ENCODE results near the gene CBX7. TPM values are rescaled to one million over a fixed set of nuclear protein-coding genes. Genes with fewer than 3 reads are reported as not detected.

The CBX7 gene
- total and polyA plus RNA-seq, 9 of the 15 experiments (the other 6 are each of a cell fraction or from before 2014, with no cell fraction given), result 0.04 to 5.2 (median 2.8) TPM

DNA sequence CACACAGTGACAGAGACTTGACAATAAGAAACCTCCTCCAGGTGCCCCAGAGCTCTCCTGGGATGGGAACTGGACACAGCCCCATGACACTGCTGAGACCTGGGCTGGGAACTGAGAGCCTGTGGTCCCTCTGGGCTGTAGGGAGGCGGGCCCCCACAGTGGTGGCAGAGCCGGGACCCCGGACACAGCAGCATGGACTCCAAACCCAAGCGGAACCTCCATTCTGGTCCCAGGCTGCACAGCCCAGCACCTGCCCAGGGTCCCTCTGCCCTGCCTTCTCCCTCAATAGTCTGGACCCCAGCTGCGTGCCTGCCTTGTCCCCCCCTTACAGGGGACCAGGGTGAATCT, 63.8 kb downstream of the CBX7 start:
- H3K4me1 ChIP-seq (replicated peaks in 1 of 2; ENCODE audit: control insufficient read depth in 2 of 2, insufficient read depth in 2 of 2, low read length in 2 of 2), result peaks cover 2 to 25% of the 10 kb centered on the region in 2 experiments; a peak in 4 of 5 replicates
- ChIA-PET CTCF (ENCODE audit: low intra/inter-chr PET ratio) (no interaction called here), POLR2A (interaction anchor here (0.6 kb wide), 2 partner anchors 10 to 127 kb away, joined by 3 read pairs; no protein-coding TSS in a partner anchor)
- 74% methylated on average over 5 of the region's 5 CpGs for WGBS (ENCODE audit: insufficient coverage, low coverage, missing lambda C conversion rate)
- no peaks in the 10 kb centered on the region for H3K9me3 ChIP-seq (replicated peaks; ENCODE audit: control insufficient read depth, insufficient read depth, low read depth, low read length)
- intact Hi-C loops (cut with micrococcal nuclease) (no loop called here), in situ Hi-C loops (cut with MboI) (no loop called here)
- no peaks in the 10 kb centered on the region for H4K20me1 ChIP-seq (replicated peaks; ENCODE audit: control insufficient read depth, insufficient read depth, low read length)
- DNase-seq (ENCODE audit: extremely low read depth in 1 of 4, low spot score in 3 of 4) (no peak), FAIRE-seq (no peak), ATAC-seq (no peak)
- peak overlapping the region in 1 of 2 experiments; percentile 35; a peak in 1 of 4 replicates for H3K9ac ChIP-seq (ENCODE audit: insufficient read depth in 1 of 2, low read depth in 2 of 2, low read length in 2 of 2)
- no TSS peak for BruUV-seq (replicated peaks)
- no peaks in the 10 kb centered on the region for H3K36me3 ChIP-seq (ENCODE audit: control insufficient read depth, insufficient read depth, low read length)
- H3K4me3 ChIP-seq, result no peak overlapping the region
- no peak overlapping the region for H3K4me2 ChIP-seq (ENCODE audit: insufficient read depth, low read length)
- no peak overlapping the region for H3K27ac ChIP-seq (ENCODE audit: extremely low read depth, low read depth, low read length)
- H3K9me1 ChIP-seq (ENCODE audit: control insufficient read depth, insufficient read depth, low read length), result no peaks in the 10 kb centered on the region
- H3K27me3 ChIP-seq (ENCODE audit: control insufficient read depth in 2 of 2, insufficient read depth in 2 of 2, low read length in 2 of 2), result no peaks in the 10 kb centered on the region
- no peak overlapping the region for H2AFZ ChIP-seq (ENCODE audit: low read depth, low read length)
- no peaks in the 10 kb centered on the region for H3K79me2 ChIP-seq (ENCODE audit: control insufficient read depth, insufficient read depth, low read length)
- no peak for TF ChIP-seq MYBL2 (IDR thresholded peaks at IDR 0.05; ENCODE audit: low read depth)
- no peak for TF ChIP-seq MYBL2 (CRISPR knock-in tag; IDR thresholded peaks at IDR 0.05; ENCODE audit: borderline replicate concordance)
- no peak for TF ChIP-seq GABPB1 (CRISPR knock-in tag; IDR thresholded peaks at IDR 0.05)
- TF ChIP-seq, protein P1, sequence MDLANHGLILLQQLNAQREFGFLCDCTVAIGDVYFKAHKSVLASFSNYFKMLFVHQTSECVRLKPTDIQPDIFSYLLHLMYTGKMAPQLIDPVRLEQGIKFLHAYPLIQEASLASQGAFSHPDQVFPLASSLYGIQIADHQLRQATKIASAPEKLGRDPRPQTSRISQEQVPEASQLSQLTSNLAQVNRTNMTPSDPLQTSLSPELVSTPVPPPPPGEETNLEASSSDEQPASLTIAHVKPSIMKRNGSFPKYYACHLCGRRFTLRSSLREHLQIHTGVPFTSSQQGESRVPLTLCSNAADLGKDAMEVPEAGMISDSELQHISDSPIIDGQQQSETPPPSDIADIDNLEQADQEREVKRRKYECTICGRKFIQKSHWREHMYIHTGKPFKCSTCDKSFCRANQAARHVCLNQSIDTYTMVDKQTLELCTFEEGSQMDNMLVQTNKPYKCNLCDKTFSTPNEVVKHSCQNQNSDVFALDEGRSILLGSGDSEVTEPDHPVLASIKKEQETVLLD (IDR thresholded peaks at IDR 0.05), result no peak
- TF ChIP-seq KHSRP (IDR thresholded peaks at IDR 0.05), result no peak
- TF ChIP-seq, protein P2, sequence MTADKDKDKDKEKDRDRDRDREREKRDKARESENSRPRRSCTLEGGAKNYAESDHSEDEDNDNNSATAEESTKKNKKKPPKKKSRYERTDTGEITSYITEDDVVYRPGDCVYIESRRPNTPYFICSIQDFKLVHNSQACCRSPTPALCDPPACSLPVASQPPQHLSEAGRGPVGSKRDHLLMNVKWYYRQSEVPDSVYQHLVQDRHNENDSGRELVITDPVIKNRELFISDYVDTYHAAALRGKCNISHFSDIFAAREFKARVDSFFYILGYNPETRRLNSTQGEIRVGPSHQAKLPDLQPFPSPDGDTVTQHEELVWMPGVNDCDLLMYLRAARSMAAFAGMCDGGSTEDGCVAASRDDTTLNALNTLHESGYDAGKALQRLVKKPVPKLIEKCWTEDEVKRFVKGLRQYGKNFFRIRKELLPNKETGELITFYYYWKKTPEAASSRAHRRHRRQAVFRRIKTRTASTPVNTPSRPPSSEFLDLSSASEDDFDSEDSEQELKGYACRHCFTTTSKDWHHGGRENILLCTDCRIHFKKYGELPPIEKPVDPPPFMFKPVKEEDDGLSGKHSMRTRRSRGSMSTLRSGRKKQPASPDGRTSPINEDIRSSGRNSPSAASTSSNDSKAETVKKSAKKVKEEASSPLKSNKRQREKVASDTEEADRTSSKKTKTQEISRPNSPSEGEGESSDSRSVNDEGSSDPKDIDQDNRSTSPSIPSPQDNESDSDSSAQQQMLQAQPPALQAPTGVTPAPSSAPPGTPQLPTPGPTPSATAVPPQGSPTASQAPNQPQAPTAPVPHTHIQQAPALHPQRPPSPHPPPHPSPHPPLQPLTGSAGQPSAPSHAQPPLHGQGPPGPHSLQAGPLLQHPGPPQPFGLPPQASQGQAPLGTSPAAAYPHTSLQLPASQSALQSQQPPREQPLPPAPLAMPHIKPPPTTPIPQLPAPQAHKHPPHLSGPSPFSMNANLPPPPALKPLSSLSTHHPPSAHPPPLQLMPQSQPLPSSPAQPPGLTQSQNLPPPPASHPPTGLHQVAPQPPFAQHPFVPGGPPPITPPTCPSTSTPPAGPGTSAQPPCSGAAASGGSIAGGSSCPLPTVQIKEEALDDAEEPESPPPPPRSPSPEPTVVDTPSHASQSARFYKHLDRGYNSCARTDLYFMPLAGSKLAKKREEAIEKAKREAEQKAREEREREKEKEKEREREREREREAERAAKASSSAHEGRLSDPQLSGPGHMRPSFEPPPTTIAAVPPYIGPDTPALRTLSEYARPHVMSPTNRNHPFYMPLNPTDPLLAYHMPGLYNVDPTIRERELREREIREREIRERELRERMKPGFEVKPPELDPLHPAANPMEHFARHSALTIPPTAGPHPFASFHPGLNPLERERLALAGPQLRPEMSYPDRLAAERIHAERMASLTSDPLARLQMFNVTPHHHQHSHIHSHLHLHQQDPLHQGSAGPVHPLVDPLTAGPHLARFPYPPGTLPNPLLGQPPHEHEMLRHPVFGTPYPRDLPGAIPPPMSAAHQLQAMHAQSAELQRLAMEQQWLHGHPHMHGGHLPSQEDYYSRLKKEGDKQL (CRISPR knock-in tag; IDR thresholded peaks at IDR 0.05; ENCODE audit: borderline replicate concordance), result no peak
- no peak for TF ChIP-seq KLF1 (tag; IDR thresholded peaks at IDR 0.05)
- TF ChIP-seq, protein P3, sequence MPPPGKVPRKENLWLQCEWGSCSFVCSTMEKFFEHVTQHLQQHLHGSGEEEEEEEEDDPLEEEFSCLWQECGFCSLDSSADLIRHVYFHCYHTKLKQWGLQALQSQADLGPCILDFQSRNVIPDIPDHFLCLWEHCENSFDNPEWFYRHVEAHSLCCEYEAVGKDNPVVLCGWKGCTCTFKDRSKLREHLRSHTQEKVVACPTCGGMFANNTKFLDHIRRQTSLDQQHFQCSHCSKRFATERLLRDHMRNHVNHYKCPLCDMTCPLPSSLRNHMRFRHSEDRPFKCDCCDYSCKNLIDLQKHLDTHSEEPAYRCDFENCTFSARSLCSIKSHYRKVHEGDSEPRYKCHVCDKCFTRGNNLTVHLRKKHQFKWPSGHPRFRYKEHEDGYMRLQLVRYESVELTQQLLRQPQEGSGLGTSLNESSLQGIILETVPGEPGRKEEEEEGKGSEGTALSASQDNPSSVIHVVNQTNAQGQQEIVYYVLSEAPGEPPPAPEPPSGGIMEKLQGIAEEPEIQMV (tag; conservative IDR thresholded peaks at IDR 0.05; ENCODE audit: low read depth), result no peak
- TF ChIP-seq HNRNPH1 (optimal IDR thresholded peaks at IDR 0.05; ENCODE audit: low read depth, low read length), result no peak
- no peak for TF ChIP-seq RCOR1 (IDR thresholded peaks at IDR 0.05; ENCODE audit: borderline replicate concordance in 1 of 2, low read depth in 2 of 2, low read length in 2 of 2)
- TF ChIP-seq PHB (CRISPR knock-in tag; IDR thresholded peaks at IDR 0.05), result no peak
- no peak for TF ChIP-seq NCOR1 (IDR thresholded peaks at IDR 0.05)
- TF ChIP-seq TFAM (CRISPR knock-in tag; conservative IDR thresholded peaks at IDR 0.05), result no peak
- TF ChIP-seq HMG20A (CRISPR knock-in tag; conservative IDR thresholded peaks at IDR 0.05), result no peak

All from K562 (cell line).